ENCODE results near the gene WDFY3. TPM values are rescaled to one million over a fixed set of nuclear protein-coding genes. Genes with fewer than 3 reads are reported as not detected.

Gene WDFY3
- polyA plus RNA-seq, 1 donor: 28.9 TPM

GRCh38 chr4:84928089-84928488, 38.4 kb downstream of the WDFY3 start:
- Histone ChIP-seq H3K9me3 (ENCODE audit: control insufficient read depth, low read depth, low read length) (no peaks in the 10 kb centered on the region), H3K36me3 (ENCODE audit: control insufficient read depth, insufficient read depth, low read length) (peaks cover 13% of the 10 kb centered on the region), H3K27ac (ENCODE audit: low read length) (no peak overlapping the region), H3K4me1 (ENCODE audit: control insufficient read depth, insufficient read depth, low read length) (no peaks in the 10 kb centered on the region), H3K27me3 (ENCODE audit: control insufficient read depth, insufficient read depth, low read length) (no peaks in the 10 kb centered on the region), H3K4me3 (ENCODE audit: low read length) (no peak overlapping the region)
- 100% methylated on average over 1 of the region's 5 CpGs for WGBS (ENCODE audit: insufficient coverage, low lambda C conversion rate)
- no peak for DNase-seq

- H3K36me3 ChIP-seq (ENCODE audit: control insufficient read depth, insufficient read depth, low read length): peaks cover 13% of the 10 kb centered on the region
- no peak overlapping the region for H3K27ac ChIP-seq (ENCODE audit: low read length)
- no peaks in the 10 kb centered on the region for H3K27me3 ChIP-seq (ENCODE audit: control insufficient read depth, insufficient read depth, low read length)
- DNase-seq: no peak
- no peaks in the 10 kb centered on the region for H3K4me1 ChIP-seq (ENCODE audit: control insufficient read depth, insufficient read depth, low read length)
- no peak overlapping the region for H3K4me3 ChIP-seq (ENCODE audit: low read length)
- no peaks in the 10 kb centered on the region for H3K9me3 ChIP-seq (ENCODE audit: control insufficient read depth, low read depth, low read length)
- no CpG with 5 or more reads among the region's 2 CpGs for WGBS (ENCODE audit: insufficient coverage, low lambda C conversion rate)
Observed at GRCh38 chr4:84927428-84927827, 39.1 kb downstream of the WDFY3 start.

GRCh38 chr4:84925558-84925957, 40.9 kb downstream of the WDFY3 start:
- DNase-seq: no peak
- H3K27me3 ChIP-seq (ENCODE audit: control insufficient read depth, insufficient read depth, low read length): no peaks in the 10 kb centered on the region
- H3K4me1 ChIP-seq (ENCODE audit: control insufficient read depth, insufficient read depth, low read length): no peaks in the 10 kb centered on the region
- H3K4me3 ChIP-seq (ENCODE audit: low read length): no peak overlapping the region
- H3K9me3 ChIP-seq (ENCODE audit: control insufficient read depth, low read depth, low read length): no peaks in the 10 kb centered on the region
- H3K36me3 ChIP-seq (ENCODE audit: control insufficient read depth, insufficient read depth, low read length): peaks cover 9% of the 10 kb centered on the region
- WGBS (ENCODE audit: insufficient coverage, low lambda C conversion rate): 100% methylated on average over 1 of the region's 1 CpG
- no peak overlapping the region for H3K27ac ChIP-seq (ENCODE audit: low read length)

GRCh38 chr4:84924434-84924833, 42.1 kb downstream of the WDFY3 start:
- no peaks in the 10 kb centered on the region for H3K9me3 ChIP-seq (ENCODE audit: control insufficient read depth, low read depth, low read length)
- no peaks in the 10 kb centered on the region for H3K4me1 ChIP-seq (ENCODE audit: control insufficient read depth, insufficient read depth, low read length)
- H3K4me3 ChIP-seq (ENCODE audit: low read length): no peak overlapping the region
- WGBS (ENCODE audit: insufficient coverage, low lambda C conversion rate): 100% methylated on average over 1 of the region's 1 CpG
- H3K27me3 ChIP-seq (ENCODE audit: control insufficient read depth, insufficient read depth, low read length): no peaks in the 10 kb centered on the region
- peaks cover 8% of the 10 kb centered on the region for H3K36me3 ChIP-seq (ENCODE audit: control insufficient read depth, insufficient read depth, low read length)
- no peak overlapping the region for H3K27ac ChIP-seq (ENCODE audit: low read length)
- no peak for DNase-seq

- Histone ChIP-seq H3K4me3 (ENCODE audit: low read length) (no peak overlapping the region), H3K36me3 (ENCODE audit: control insufficient read depth, insufficient read depth, low read length) (no peaks in the 10 kb centered on the region), H3K27me3 (ENCODE audit: control insufficient read depth, insufficient read depth, low read length) (no peaks in the 10 kb centered on the region), H3K4me1 (ENCODE audit: control insufficient read depth, insufficient read depth, low read length) (no peaks in the 10 kb centered on the region), H3K9me3 (ENCODE audit: control insufficient read depth, low read depth, low read length) (no peaks in the 10 kb centered on the region), H3K27ac (ENCODE audit: low read length) (no peak overlapping the region)
- WGBS (ENCODE audit: insufficient coverage, low lambda C conversion rate): no CpG with 5 or more reads among the region's 3 CpGs
- DNase-seq: no peak
Observed at GRCh38 chr4:84920617-84921016, 45.9 kb downstream of the WDFY3 start.

- Histone ChIP-seq H3K4me3 (ENCODE audit: low read length) (no peak overlapping the region), H3K27ac (ENCODE audit: low read length) (no peak overlapping the region), H3K36me3 (ENCODE audit: control insufficient read depth, insufficient read depth, low read length) (no peaks in the 10 kb centered on the region), H3K4me1 (ENCODE audit: control insufficient read depth, insufficient read depth, low read length) (no peaks in the 10 kb centered on the region), H3K9me3 (ENCODE audit: control insufficient read depth, low read depth, low read length) (no peaks in the 10 kb centered on the region), H3K27me3 (ENCODE audit: control insufficient read depth, insufficient read depth, low read length) (no peaks in the 10 kb centered on the region)
- 92% methylated on average over 2 of the region's 3 CpGs for WGBS (ENCODE audit: insufficient coverage, low lambda C conversion rate)
- no peak for DNase-seq
Observed at GRCh38 chr4:84917869-84918600, 48.5 kb downstream of the WDFY3 start.

GRCh38 chr4:84917086-84917821, 49.2 kb downstream of the WDFY3 start:
- Histone ChIP-seq H3K9me3 (ENCODE audit: control insufficient read depth, low read depth, low read length) (no peaks in the 10 kb centered on the region), H3K27me3 (ENCODE audit: control insufficient read depth, insufficient read depth, low read length) (no peaks in the 10 kb centered on the region), H3K4me3 (ENCODE audit: low read length) (no peak overlapping the region), H3K4me1 (ENCODE audit: control insufficient read depth, insufficient read depth, low read length) (no peaks in the 10 kb centered on the region), H3K27ac (ENCODE audit: low read length) (no peak overlapping the region), H3K36me3 (ENCODE audit: control insufficient read depth, insufficient read depth, low read length) (no peaks in the 10 kb centered on the region)
- WGBS (ENCODE audit: insufficient coverage, low lambda C conversion rate): 93% methylated on average over 3 of the region's 6 CpGs
- DNase-seq: no peak

- WGBS (ENCODE audit: insufficient coverage, low lambda C conversion rate): no CpG with 5 or more reads among the region's 1 CpG
- no peaks in the 10 kb centered on the region for H3K4me1 ChIP-seq (ENCODE audit: control insufficient read depth, insufficient read depth, low read length)
- no peaks in the 10 kb centered on the region for H3K9me3 ChIP-seq (ENCODE audit: control insufficient read depth, low read depth, low read length)
- H3K36me3 ChIP-seq (ENCODE audit: control insufficient read depth, insufficient read depth, low read length): peaks cover 2% of the 10 kb centered on the region
- H3K4me3 ChIP-seq (ENCODE audit: low read length): no peak overlapping the region
- no peak overlapping the region for H3K27ac ChIP-seq (ENCODE audit: low read length)
- H3K27me3 ChIP-seq (ENCODE audit: control insufficient read depth, insufficient read depth, low read length): no peaks in the 10 kb centered on the region
- no peak for DNase-seq
Observed at GRCh38 chr4:84916227-84916626, 50.3 kb downstream of the WDFY3 start.

- no peak for DNase-seq
- no peak overlapping the region for H3K4me3 ChIP-seq (ENCODE audit: low read length)
- H3K27me3 ChIP-seq (ENCODE audit: control insufficient read depth, insufficient read depth, low read length): no peaks in the 10 kb centered on the region
- H3K27ac ChIP-seq (ENCODE audit: low read length): no peak overlapping the region
- H3K36me3 ChIP-seq (ENCODE audit: control insufficient read depth, insufficient read depth, low read length): peaks cover 2% of the 10 kb centered on the region
- no peaks in the 10 kb centered on the region for H3K9me3 ChIP-seq (ENCODE audit: control insufficient read depth, low read depth, low read length)
- no peaks in the 10 kb centered on the region for H3K4me1 ChIP-seq (ENCODE audit: control insufficient read depth, insufficient read depth, low read length)
Observed at GRCh38 chr4:84915396-84915780, 51.1 kb downstream of the WDFY3 start.

- 100% methylated on average over 1 of the region's 2 CpGs for WGBS (ENCODE audit: insufficient coverage, low lambda C conversion rate)
- no peak overlapping the region for H3K4me3 ChIP-seq (ENCODE audit: low read length)
- H3K4me1 ChIP-seq (ENCODE audit: control insufficient read depth, insufficient read depth, low read length): no peaks in the 10 kb centered on the region
- peaks cover 2% of the 10 kb centered on the region for H3K36me3 ChIP-seq (ENCODE audit: control insufficient read depth, insufficient read depth, low read length)
- no peaks in the 10 kb centered on the region for H3K27me3 ChIP-seq (ENCODE audit: control insufficient read depth, insufficient read depth, low read length)
- no peak overlapping the region for H3K27ac ChIP-seq (ENCODE audit: low read length)
- DNase-seq: no peak
- no peaks in the 10 kb centered on the region for H3K9me3 ChIP-seq (ENCODE audit: control insufficient read depth, low read depth, low read length)
Observed at GRCh38 chr4:84914686-84915395, 51.6 kb downstream of the WDFY3 start.
